Activated T-cell treated with anti-CD3 and anti-CD28 coated beads for 24 hours (primary cell): Measurements from ENCODE around the gene EVI2A.

ENCODE experiments used
- DNase-seq: peaks from one replicate; pipeline ENCODE4 v3.0.0-alpha.2; 2020; ENCODE audit warnings: low read depth

EVI2A gene

DNA sequence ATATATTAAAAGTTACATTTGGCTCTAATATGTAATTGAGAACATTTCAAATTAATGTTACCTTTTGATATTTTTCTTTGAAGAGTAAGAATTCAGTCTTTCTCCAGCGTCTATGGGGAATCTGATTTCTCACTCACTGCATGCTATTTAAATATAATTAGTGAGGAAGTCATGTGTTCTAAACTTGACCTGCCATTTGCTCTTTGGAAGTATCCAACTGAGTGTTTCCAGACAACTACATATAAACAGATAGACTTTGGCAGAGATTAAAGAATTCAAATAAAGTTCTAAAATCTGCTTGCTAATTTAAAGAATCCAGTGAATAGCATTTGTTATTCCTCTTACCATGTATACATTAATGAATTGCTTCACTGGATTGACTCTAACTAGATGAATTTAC, 47.9 kb downstream of the EVI2A start:
- no peak for DNase-seq

DNA sequence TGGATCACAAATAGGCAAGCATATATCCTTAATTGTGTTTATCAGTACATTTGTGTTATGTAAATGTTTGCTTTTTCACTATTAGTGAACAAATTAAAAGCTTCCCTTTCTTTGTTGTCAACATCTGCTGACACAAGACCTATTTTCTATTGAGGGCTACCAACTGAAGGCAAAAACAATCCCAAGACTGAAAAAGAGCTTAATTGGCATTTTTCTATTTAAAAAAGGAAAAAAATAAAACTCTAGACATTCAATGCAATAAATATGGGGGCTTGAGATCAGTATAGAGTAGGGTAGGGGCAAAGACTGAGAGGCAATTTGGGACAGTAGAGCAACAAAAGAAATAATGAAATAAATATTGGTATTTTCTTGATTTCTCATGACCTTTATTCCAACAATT, 48.6 kb downstream of the EVI2A start:
- DNase-seq: no peak

DNA sequence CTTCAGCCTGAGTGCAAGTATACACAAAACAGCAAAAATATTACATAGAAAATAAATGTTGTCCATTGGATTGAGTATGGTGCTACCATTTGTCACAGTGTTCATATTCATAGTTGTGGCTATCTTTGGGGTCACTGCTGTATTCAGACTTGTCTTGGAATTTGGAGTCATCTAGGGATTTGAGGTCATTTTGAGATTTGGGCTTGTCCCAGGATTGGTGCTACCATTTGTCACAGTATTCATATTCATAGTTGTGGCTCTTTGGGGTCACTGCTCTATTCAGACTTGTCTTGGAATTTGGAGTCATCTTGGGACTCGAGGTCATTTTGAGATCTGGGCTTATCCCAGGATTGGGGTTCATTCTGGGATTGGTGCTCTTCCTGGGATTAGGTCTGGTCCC, 49.2 kb downstream of the EVI2A start:
- DNase-seq: no peak

DNA sequence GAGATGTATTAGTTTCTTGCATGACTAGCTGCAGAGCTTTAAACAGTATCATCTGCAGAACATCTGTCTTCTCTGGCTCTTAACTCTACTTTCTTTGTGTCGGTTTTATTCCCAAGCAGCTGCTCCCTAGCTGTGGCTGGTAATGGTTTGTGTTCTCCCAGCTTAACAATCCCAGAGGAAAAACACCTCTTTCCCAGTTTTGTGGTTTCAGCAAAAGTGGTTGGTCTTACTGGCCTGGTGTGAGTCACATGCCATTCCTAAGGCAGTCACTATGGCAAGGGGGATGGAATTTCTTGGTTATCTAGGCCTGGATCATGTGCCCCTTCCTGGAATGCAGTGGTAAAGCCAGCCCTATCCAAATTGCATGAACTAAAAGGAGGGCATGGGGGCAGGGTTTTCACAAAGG, 51.8 kb downstream of the EVI2A start:
- no peak for DNase-seq

DNA sequence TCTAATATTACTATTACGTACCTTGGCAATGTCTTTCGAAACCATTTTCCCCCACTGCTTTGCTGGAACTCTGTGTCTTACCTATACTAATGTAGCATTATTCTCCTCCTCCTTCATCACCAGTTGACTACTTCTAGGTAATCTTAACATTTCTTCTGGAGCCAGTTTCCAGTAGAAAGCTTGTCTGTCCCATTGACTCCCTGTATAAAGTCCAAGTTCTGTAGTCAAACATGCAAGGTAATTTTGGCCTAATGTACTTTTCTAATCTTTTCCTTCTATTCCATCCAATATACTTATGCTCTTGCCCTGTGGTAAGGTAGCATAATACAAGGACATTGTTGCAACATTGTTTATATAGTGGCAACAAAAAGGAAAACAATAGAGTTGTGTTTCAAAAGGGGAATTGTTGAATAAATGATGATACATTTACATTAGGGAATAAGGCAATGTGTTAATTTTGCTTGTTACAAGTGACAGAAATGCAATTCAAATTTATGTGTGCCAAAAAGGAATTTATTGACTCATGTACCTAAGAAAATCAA, 52.3 kb downstream of the EVI2A start:
- no peak for DNase-seq
